ENCODE data around the gene MTHFD2.

- TF ChIP-seq POLR2A (IDR thresholded peaks at IDR 0.05), result no peak
- TF ChIP-seq, protein P1, sequence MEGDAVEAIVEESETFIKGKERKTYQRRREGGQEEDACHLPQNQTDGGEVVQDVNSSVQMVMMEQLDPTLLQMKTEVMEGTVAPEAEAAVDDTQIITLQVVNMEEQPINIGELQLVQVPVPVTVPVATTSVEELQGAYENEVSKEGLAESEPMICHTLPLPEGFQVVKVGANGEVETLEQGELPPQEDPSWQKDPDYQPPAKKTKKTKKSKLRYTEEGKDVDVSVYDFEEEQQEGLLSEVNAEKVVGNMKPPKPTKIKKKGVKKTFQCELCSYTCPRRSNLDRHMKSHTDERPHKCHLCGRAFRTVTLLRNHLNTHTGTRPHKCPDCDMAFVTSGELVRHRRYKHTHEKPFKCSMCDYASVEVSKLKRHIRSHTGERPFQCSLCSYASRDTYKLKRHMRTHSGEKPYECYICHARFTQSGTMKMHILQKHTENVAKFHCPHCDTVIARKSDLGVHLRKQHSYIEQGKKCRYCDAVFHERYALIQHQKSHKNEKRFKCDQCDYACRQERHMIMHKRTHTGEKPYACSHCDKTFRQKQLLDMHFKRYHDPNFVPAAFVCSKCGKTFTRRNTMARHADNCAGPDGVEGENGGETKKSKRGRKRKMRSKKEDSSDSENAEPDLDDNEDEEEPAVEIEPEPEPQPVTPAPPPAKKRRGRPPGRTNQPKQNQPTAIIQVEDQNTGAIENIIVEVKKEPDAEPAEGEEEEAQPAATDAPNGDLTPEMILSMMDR (IDR thresholded peaks at IDR 0.05), result no peak
Observed at GRCh38 chr2:74199871-74200305, 1.5 kb downstream of the MTHFD2 start.
